Measurements from ENCODE around the gene CD58.
"Not testable (repeated sequence)": the region's sequence is repeated elsewhere in the genome, so short reads cannot be mapped to it uniquely, and the experiment has no call there.

The CD58 gene

GRCh38 chr1:116567790-116568661, 2.8 kb downstream of the CD58 start:
- no peaks in the 10 kb centered on the region for H3K27me3 Mint-ChIP-seq
- peaks cover 81% of the 10 kb centered on the region for H3K4me1 Mint-ChIP-seq
- ATAC-seq: no peak
- H3K9me3 Mint-ChIP-seq: peaks cover 14% of the 10 kb centered on the region
- H3K36me3 Mint-ChIP-seq: peaks cover 69% of the 10 kb centered on the region
- peak overlapping the region; percentile 98 for H3K4me3 Mint-ChIP-seq
- H3K27ac Mint-ChIP-seq: peak overlapping the region; percentile 99

DNA sequence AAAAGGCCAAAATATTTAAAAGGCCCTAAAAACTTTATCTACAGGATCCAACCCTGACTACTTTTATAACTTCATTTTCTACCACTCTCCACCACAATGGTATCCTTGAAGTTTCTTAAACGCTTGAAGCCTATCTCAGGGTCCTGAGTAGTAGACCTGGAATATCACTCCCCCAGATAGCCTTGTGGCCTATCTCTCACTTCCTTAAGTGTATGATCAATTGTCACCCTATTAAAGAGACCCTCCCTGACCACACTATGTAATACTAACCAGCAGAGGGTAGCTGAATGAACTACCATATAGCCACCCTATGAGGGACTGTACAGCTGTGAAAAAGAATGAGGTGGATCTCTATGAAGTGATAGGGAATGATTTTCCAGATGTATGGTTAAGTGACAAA, 5.6 kb downstream of the CD58 start:
- Mint-ChIP-seq H3K27ac (peak overlapping the region; percentile 99), H3K4me1 (peaks cover 94% of the 10 kb centered on the region), H3K9me3 (peaks cover 16% of the 10 kb centered on the region), H3K27me3 (no peaks in the 10 kb centered on the region), H3K36me3 (peaks cover 77% of the 10 kb centered on the region), H3K4me3 (peak overlapping the region; percentile 72)
- no peak for ATAC-seq

DNA sequence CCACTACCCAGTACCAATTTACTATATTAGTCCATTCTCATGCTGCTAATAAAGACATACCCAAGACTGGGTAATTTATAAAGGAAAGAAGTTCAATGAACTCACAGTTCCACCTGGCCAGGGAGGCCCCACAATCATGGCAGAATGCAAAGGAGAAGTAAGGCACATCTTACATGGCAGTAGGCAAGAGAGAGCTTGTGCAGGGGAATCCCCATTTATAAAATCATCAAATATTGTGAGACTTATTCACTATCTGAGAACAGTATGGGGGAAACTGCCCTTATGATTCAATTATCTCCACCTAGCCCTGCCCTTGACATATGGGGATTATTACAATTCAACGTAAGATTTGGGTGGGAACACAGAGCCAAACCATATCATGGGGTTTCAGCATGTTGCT, 6.4 kb downstream of the CD58 start:
- H3K27me3 Mint-ChIP-seq: no peaks in the 10 kb centered on the region
- peaks cover 16% of the 10 kb centered on the region for H3K9me3 Mint-ChIP-seq
- peaks cover 71% of the 10 kb centered on the region for H3K36me3 Mint-ChIP-seq
- H3K4me1 Mint-ChIP-seq: peaks cover 94% of the 10 kb centered on the region
- peak overlapping the region; percentile 72 for H3K4me3 Mint-ChIP-seq
- peak overlapping the region; percentile 99 for H3K27ac Mint-ChIP-seq
- ATAC-seq: no peak

DNA sequence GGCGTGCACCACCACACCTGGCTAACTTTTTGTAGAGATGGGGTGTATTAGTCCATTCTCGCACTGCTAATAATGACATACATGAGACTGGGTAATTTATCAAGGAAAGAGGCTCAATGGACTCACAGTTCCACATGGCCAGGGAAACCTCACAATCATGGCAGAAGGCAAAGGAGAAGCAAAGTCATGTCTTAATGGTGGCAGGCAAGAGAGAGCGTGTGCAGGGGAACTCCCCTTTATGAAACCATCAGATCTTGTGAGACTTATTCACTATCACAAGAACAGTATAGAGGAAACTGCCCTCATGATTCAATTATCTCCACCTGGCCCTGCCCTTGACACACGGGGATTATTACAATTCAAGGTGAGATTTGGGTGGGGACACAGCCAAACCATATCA, 8.4 kb downstream of the CD58 start:
- H3K36me3 Mint-ChIP-seq: peaks cover 63% of the 10 kb centered on the region
- peak overlapping the region; percentile 99 for H3K27ac Mint-ChIP-seq

GRCh38 chr1:116561563-116561962, 9.3 kb downstream of the CD58 start:
- ATAC-seq: no peak
- peaks cover 16% of the 10 kb centered on the region for H3K9me3 Mint-ChIP-seq
- H3K27me3 Mint-ChIP-seq: no peaks in the 10 kb centered on the region
- H3K4me3 Mint-ChIP-seq: peak overlapping the region; percentile 38
- H3K4me1 Mint-ChIP-seq: peaks cover 96% of the 10 kb centered on the region
- H3K27ac Mint-ChIP-seq: peak overlapping the region; percentile 99
- peaks cover 59% of the 10 kb centered on the region for H3K36me3 Mint-ChIP-seq

More for the DNA sequence above, 8.4 kb downstream of the CD58 start:
- peaks cover 16% of the 10 kb centered on the region for H3K9me3 Mint-ChIP-seq
- H3K4me1 Mint-ChIP-seq: peaks cover 95% of the 10 kb centered on the region
- peak overlapping the region; percentile 19 for H3K4me3 Mint-ChIP-seq
- H3K27me3 Mint-ChIP-seq, ATAC-seq: not testable (repeated sequence)

DNA sequence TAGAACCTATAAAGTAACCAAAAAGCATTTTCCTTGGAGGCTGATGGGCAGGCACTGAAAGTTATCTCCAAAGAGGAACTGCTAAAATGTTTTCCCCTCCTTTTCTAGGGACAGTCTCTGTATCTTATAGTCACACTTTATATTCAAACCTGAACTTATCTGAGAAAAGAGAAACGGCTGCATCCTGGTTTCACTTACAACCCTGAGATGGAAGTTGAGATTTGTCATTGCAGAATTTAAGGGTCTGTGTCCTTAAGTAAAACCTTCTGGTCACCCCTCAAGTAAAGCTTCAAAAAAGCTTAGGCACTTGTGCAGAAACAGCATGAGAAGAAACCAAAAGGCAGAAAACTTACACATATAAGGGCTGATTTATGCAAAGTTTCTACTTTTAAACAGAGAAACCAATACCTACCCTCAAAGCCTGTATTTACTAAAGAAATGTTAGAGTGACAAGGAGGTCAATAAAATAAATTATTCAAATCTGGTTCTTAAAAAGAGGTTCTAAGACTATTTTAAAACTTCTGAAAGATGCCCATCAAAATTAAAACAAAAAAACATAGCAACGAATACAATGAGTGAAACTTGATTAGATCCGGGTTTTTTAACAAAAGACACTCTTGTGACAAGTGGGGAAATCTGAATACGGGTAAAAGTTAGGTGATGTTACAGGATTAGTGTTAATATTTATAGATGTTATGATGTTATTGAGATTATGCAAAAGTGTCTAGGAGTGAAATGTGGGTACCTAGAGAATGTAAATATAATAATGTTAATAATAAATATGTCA, 9.9 kb downstream of the CD58 start:
- Mint-ChIP-seq H3K9me3 (peaks cover 16% of the 10 kb centered on the region), H3K4me3 (peak overlapping the region; percentile 72), H3K36me3 (peaks cover 52% of the 10 kb centered on the region), H3K4me1 (peaks cover 95% of the 10 kb centered on the region), H3K27ac (peak overlapping the region; percentile 99), H3K27me3 (no peaks in the 10 kb centered on the region)
- no peak for ATAC-seq

DNA sequence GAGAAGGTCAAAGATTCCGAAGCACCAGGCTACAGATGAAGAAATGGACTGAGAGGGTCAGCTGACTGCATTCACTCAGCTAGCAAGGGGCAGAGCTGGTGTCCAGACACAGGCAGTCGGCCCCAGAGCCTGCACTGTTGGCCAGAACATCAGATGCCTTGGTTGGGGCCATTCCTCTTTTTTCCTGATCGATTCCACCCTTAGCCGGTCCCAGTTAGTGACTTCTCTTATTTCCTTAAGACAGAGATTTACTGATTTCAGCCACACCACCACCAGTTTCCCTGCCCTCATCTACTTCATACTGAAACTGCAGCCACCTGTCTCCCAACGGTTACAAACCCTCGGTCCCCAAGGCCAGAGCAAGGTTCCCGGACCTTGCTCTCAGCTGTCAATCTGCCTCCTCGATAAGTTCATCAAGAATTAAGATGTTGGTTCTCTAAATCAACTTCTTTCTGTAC, 11.5 kb downstream of the CD58 start:
- ATAC-seq: peak; percentile 34
- H3K36me3 Mint-ChIP-seq: peaks cover 46% of the 10 kb centered on the region
- H3K4me1 Mint-ChIP-seq: peaks cover 96% of the 10 kb centered on the region

DNA sequence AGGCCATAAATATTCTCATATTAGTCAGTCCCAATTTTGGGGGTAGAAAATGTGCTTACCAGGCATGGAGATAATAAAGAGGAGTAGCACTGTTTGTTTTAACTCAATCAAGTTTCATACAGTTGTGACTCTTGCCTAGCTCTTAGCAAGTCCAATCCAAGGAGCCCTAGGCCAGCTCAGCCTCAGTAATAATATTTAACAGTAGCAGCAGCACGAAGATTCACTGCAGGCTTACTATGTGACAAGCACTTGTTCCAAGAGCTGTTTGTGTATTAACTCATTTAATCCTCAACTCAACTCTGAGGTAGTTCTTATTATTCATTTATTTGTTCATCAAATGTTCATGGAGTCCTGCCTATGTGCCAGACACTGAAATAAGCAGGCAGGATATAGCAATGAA, 12.3 kb downstream of the CD58 start:
- H3K4me3 Mint-ChIP-seq: peak overlapping the region; percentile 64
- peak overlapping the region; percentile 99 for H3K27ac Mint-ChIP-seq
- peaks cover 5% of the 10 kb centered on the region for H3K9me3 Mint-ChIP-seq
- no peak for ATAC-seq
- peaks cover 93% of the 10 kb centered on the region for H3K4me1 Mint-ChIP-seq
- H3K36me3 Mint-ChIP-seq: peaks cover 42% of the 10 kb centered on the region
- H3K27me3 Mint-ChIP-seq: no peaks in the 10 kb centered on the region

More for the DNA sequence above, 11.5 kb downstream of the CD58 start:
- H3K27me3 Mint-ChIP-seq: no peaks in the 10 kb centered on the region
- H3K27ac Mint-ChIP-seq: peak overlapping the region; percentile 99
- peak overlapping the region; percentile 64 for H3K4me3 Mint-ChIP-seq
- H3K9me3 Mint-ChIP-seq: peaks cover 8% of the 10 kb centered on the region

- H3K36me3 Mint-ChIP-seq: peaks cover 42% of the 10 kb centered on the region
Observed at GRCh38 chr1:116558140-116558549, 12.7 kb downstream of the CD58 start.

GRCh38 chr1:116557323-116557878, 13.4 kb downstream of the CD58 start:
- H3K27ac Mint-ChIP-seq: peak overlapping the region; percentile 99
- H3K4me3 Mint-ChIP-seq: peak overlapping the region; percentile 64

More at GRCh38 chr1:116558140-116558549, 12.7 kb downstream of the CD58 start:
- Mint-ChIP-seq H3K4me1 (peaks cover 93% of the 10 kb centered on the region), H3K27ac (peak overlapping the region; percentile 99), H3K4me3 (peak overlapping the region; percentile 64), H3K9me3 (peaks cover 2% of the 10 kb centered on the region), H3K27me3 (no peaks in the 10 kb centered on the region)
- ATAC-seq: peak; percentile 84

DNA sequence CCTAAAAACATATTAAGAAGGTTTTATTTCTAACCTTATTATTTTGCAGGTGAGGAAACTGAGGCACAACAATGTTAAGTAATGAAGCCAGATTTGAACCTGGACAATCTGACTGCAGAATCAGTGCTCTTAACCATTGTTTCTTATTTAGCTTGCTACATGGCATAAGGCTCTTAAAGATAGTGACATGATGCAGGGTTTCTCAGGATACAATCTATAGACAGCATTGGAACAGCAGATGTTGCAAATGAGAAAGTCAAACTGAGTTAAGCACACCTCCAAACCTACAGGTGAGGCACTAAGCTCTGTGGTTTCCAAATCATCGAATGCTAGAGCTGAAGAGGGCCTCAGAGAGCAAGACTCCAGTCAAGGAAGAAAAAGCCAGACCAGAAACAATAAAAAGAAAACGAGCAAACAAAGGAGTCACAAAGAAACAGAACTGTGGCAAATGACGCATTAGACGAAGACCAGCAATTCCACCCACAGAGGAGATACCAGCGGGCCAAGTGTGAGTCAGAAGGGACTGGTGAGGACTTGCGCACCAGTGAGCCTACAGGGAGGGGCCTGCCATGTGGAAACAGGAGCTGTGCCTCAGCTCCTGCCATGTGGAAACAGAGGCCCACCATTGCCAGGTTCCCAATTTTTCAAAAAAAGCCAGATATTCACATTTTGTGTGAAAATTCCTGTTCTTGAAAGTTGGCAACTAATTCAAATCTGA, 14.4 kb downstream of the CD58 start:
- H3K9me3 Mint-ChIP-seq: no peaks in the 10 kb centered on the region
- peaks cover 91% of the 10 kb centered on the region for H3K4me1 Mint-ChIP-seq
- no peaks in the 10 kb centered on the region for H3K27me3 Mint-ChIP-seq
- peak overlapping the region; percentile 99 for H3K27ac Mint-ChIP-seq
- peak overlapping the region; percentile 12 for H3K4me3 Mint-ChIP-seq
- ATAC-seq: peak; percentile 89
- peaks cover 43% of the 10 kb centered on the region for H3K36me3 Mint-ChIP-seq

More at GRCh38 chr1:116557323-116557878, 13.4 kb downstream of the CD58 start:
- Mint-ChIP-seq H3K27me3 (no peaks in the 10 kb centered on the region), H3K4me1 (peaks cover 91% of the 10 kb centered on the region), H3K9me3 (peaks cover 1% of the 10 kb centered on the region), H3K36me3 (peaks cover 37% of the 10 kb centered on the region)
- no peak for ATAC-seq

- Mint-ChIP-seq H3K36me3 (peaks cover 53% of the 10 kb centered on the region), H3K27ac (peak overlapping the region; percentile 99), H3K4me3 (peak overlapping the region; percentile 23), H3K4me1 (peaks cover 90% of the 10 kb centered on the region), H3K9me3 (no peaks in the 10 kb centered on the region), H3K27me3 (no peaks in the 10 kb centered on the region)
- ATAC-seq: no peak
Observed at GRCh38 chr1:116554924-116555323, 15.9 kb downstream of the CD58 start.

GRCh38 chr1:116553386-116554115, 17.3 kb downstream of the CD58 start:
- H3K27me3 Mint-ChIP-seq: no peaks in the 10 kb centered on the region
- no peak for ATAC-seq
- no peaks in the 10 kb centered on the region for H3K9me3 Mint-ChIP-seq
- peak overlapping the region; percentile 45 for H3K4me3 Mint-ChIP-seq
- H3K36me3 Mint-ChIP-seq: peaks cover 51% of the 10 kb centered on the region
- H3K27ac Mint-ChIP-seq: peak overlapping the region; percentile 89
- H3K4me1 Mint-ChIP-seq: peaks cover 88% of the 10 kb centered on the region

All from stimulated activated memory B cell treated with anti-CD40 and anti-IgM and Interleukin-4, amounts not matched to agents 10 μg/mL and 1 μg/mL and 100 μg/mL, for 72 hours (primary cell).